ENCODE measurements around the gene SPATA24. TPM values are rescaled to one million over a fixed set of nuclear protein-coding genes. Genes with fewer than 3 reads are reported as not detected.
A peak's percentile ranks its signal among the peaks of the same experiment; 100 is the strongest.

Gene SPATA24
- total and polyA plus RNA-seq, 2 of the 13 experiments (the other 11 are each of a cell fraction or from before 2014, with no cell fraction given): 6.0 to 11.1 TPM

DNA sequence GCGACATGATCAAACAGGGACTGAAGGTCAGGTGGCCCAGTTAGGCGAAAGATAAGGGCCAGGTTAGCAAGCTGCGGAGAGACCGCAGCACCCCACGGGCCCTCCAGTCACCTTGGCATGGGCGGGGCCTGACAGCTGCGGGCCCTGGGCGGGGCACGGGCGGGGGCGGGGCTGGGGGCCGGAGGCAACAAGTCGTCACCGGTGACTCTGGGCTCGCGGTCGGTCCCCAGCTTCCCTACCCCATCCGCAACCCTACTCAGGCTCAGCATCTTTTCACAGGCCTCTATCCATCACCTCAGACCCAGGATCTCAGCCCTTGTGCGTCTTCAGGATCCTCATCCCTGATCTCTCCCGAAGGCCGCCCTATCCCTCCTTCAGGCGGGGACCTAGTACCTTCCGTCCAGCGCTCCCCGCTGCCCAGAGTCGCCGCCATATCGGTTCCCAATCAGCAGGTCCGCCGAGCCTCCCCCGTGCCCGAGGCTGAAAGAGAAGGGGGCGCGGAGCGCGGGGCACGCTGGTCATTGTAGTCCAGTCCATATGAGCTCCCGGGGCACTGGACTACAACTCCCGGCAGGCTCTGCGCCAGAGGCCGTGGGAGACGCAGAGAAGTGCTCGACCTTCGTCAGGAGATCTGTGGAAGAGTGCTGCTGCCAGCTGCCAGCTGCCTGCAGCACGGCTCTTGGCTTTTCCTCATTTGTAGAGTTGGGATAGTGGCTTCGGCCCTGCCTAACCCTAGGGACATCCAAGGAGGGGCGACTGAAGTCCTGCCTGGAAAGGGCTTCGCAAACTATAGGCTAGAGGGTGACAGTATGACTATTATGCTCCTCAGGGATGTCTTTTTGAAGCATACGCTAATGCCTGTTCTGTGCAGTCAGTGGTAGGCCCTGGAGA lies 35.4 kb upstream of the SPATA24 start, which contains the start of gene DNAJC18 (continued):
- TF ChIP-seq ZNF646 (CRISPR knock-in tag; IDR thresholded peaks at IDR 0.05) (no peak), ZNF296 (CRISPR knock-in tag; conservative IDR thresholded peaks at IDR 0.05) (no peak), RFX5 (IDR thresholded peaks at IDR 0.05; ENCODE audit: low read depth, low read length) (no peak), MBD4 (IDR thresholded peaks at IDR 0.05; ENCODE audit: borderline replicate concordance, low read length) (no peak), ELF3 (CRISPR knock-in tag; IDR thresholded peaks at IDR 0.05) (0 out of 2 replicates have a peak, but pooled peaks have one; percentile 26), ZIK1 (CRISPR knock-in tag; IDR thresholded peaks at IDR 0.05; ENCODE audit: borderline replicate concordance, low read depth) (0 out of 2 replicates have a peak, but pooled peaks have one; percentile 31), ZNF7 (CRISPR knock-in tag; IDR thresholded peaks at IDR 0.05) (no peak), LCORL (IDR thresholded peaks at IDR 0.05) (no peak), LCORL (CRISPR knock-in tag; IDR thresholded peaks at IDR 0.05) (peak; percentile 36; the same call in 1 of the 2 replicates), ZNF263 (CRISPR knock-in tag; IDR thresholded peaks at IDR 0.05) (no peak), NR3C1 (CRISPR knock-in tag; IDR thresholded peaks at IDR 0.05) (no peak), MAFK (conservative IDR thresholded peaks at IDR 0.05 in 1 of 2, IDR thresholded peaks at IDR 0.05 in 1 of 2; ENCODE audit: low read length in 2 of 2) (no peak), KMT2B (CRISPR knock-in tag; IDR thresholded peaks at IDR 0.05) (peak; percentile 73), SUZ12 (IDR thresholded peaks at IDR 0.05; ENCODE audit: low read depth, low read length) (peak; percentile 84), EHMT2 (IDR thresholded peaks at IDR 0.05; ENCODE audit: borderline replicate concordance, low read depth, low read length) (no peak), SMARCC2 (IDR thresholded peaks at IDR 0.05) (no peak), RARG (CRISPR knock-in tag; IDR thresholded peaks at IDR 0.05; ENCODE audit: low read depth) (no peak), ATF4 (CRISPR knock-in tag; IDR thresholded peaks at IDR 0.05) (0 out of 4 replicates have a peak, but pooled peaks of 1 of the 2 experiments have one; percentile 31), RAD21 (CRISPR knock-in tag; IDR thresholded peaks at IDR 0.05) (0 out of 2 replicates have a peak, but pooled peaks have one; percentile 19), PHF5A (CRISPR knock-in tag; IDR thresholded peaks at IDR 0.05; ENCODE audit: low read depth, unreplicated experiment) (no peak), RCOR2 (CRISPR knock-in tag; IDR thresholded peaks at IDR 0.05) (no peak), TSC22D2 (CRISPR knock-in tag; IDR thresholded peaks at IDR 0.05; ENCODE audit: borderline replicate concordance) (no peak), ZNF75D (CRISPR knock-in tag; IDR thresholded peaks at IDR 0.05; ENCODE audit: borderline replicate concordance) (no peak)
- TF ChIP-seq, protein P1, sequence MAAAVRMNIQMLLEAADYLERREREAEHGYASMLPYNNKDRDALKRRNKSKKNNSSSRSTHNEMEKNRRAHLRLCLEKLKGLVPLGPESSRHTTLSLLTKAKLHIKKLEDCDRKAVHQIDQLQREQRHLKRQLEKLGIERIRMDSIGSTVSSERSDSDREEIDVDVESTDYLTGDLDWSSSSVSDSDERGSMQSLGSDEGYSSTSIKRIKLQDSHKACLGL (CRISPR knock-in tag; IDR thresholded peaks at IDR 0.05): peak; percentile 75

All from HepG2 (cell line).